ENCODE measurements around the gene FILIP1. TPM values are rescaled to one million over a fixed set of nuclear protein-coding genes. Genes with fewer than 3 reads are reported as not detected.

Gene FILIP1
- polyA plus RNA-seq, 2 of the 4 experiments (the other 2 are of a cell fraction): 2.3 to 15.6 TPM

- no peak overlapping the region for H3K4me3 ChIP-seq
- no peak overlapping the region for H3K4me2 ChIP-seq
- POLR2A ChIA-PET: no interaction called here
- H3K9me3 ChIP-seq: no peaks in the 10 kb centered on the region
- DNase-seq (ENCODE audit: low read depth in 1 of 2, low spot score in 1 of 2) (no peak), FAIRE-seq (no peak), ATAC-seq (no peak)
- CTCF ChIA-PET: no interaction called here
- no peak overlapping the region for H3K27ac ChIP-seq
- no peaks in the 10 kb centered on the region for H3K4me1 ChIP-seq
- TF ChIP-seq HOXA7 (CRISPR knock-in tag; IDR thresholded peaks at IDR 0.05): no peak
- TF ChIP-seq PHF8 (IDR thresholded peaks at IDR 0.05; ENCODE audit: borderline replicate concordance, low read depth): no peak
- no peak for TF ChIP-seq JUNB (IDR thresholded peaks at IDR 0.05)
- TF ChIP-seq RNF2 (IDR thresholded peaks at IDR 0.05; ENCODE audit: borderline replicate concordance, low read depth): no peak
- no peak for TF ChIP-seq TP53 (CRISPR knock-in tag; IDR thresholded peaks at IDR 0.05)
- TF ChIP-seq BCL3 (IDR thresholded peaks at IDR 0.05): no peak
- no peak for TF ChIP-seq FOXS1 (CRISPR knock-in tag; IDR thresholded peaks at IDR 0.05)
- TF ChIP-seq JUN (IDR thresholded peaks at IDR 0.05): no peak
- no peak for TF ChIP-seq NFE2L2 (conservative IDR thresholded peaks at IDR 0.05; ENCODE audit: low read length)
- no peak for TF ChIP-seq RARB (CRISPR knock-in tag; IDR thresholded peaks at IDR 0.05)
- no peak for TF ChIP-seq MAFK (IDR thresholded peaks at IDR 0.05; ENCODE audit: partially characterized antibody)
- 70% methylated on average over 2 of the region's 2 CpGs for WGBS (ENCODE audit: missing lambda C conversion rate)
Observed at GRCh38 chr6:75351570-75351969, 142.0 kb downstream of the FILIP1 start.

- POLR2A ChIA-PET: no interaction called here
- DNase-seq (ENCODE audit: low read depth in 1 of 2, low spot score in 1 of 2) (no peak), ATAC-seq (no peak), FAIRE-seq (no peak)
- CTCF ChIA-PET: no interaction called here
- Histone ChIP-seq H3K4me3 (no peak overlapping the region), H3K9me3 (no peaks in the 10 kb centered on the region), H3K4me2 (no peak overlapping the region), H3K27ac (no peak overlapping the region), H3K4me1 (no peaks in the 10 kb centered on the region)
- TF ChIP-seq USF2 (IDR thresholded peaks at IDR 0.05) (no peak), CBX2 (IDR thresholded peaks at IDR 0.05; ENCODE audit: borderline replicate concordance, low read depth) (no peak), MAFK (IDR thresholded peaks at IDR 0.05; ENCODE audit: partially characterized antibody) (no peak)
- 89% methylated on average over 6 of the region's 6 CpGs for WGBS (ENCODE audit: missing lambda C conversion rate)
Observed at GRCh38 chr6:75350808-75351207, 142.8 kb downstream of the FILIP1 start.

GRCh38 chr6:75350156-75350555, 143.4 kb downstream of the FILIP1 start:
- POLR2A ChIA-PET: no interaction called here
- no peaks in the 10 kb centered on the region for H3K4me1 ChIP-seq
- no peak overlapping the region for H3K27ac ChIP-seq
- WGBS (ENCODE audit: missing lambda C conversion rate): 56% methylated on average over 3 of the region's 3 CpGs
- DNase-seq (ENCODE audit: low read depth in 1 of 2, low spot score in 1 of 2): no peak
- no peaks in the 10 kb centered on the region for H3K9me3 ChIP-seq
- FAIRE-seq: no peak
- no peak for TF ChIP-seq BHLHE40 (IDR thresholded peaks at IDR 0.05; ENCODE audit: low read depth, low read length)
- TF ChIP-seq MAFK (IDR thresholded peaks at IDR 0.05; ENCODE audit: partially characterized antibody): no peak
- no peak for TF ChIP-seq HEYL (CRISPR knock-in tag; IDR thresholded peaks at IDR 0.05)
- H3K4me2 ChIP-seq: no peak overlapping the region
- ATAC-seq: no peak
- H3K4me3 ChIP-seq: no peak overlapping the region
- CTCF ChIA-PET: interaction anchor here (0.9 kb wide), 1 partner anchor 13 kb away, joined by 3 read pairs; no protein-coding TSS in a partner anchor

- H3K27ac ChIP-seq: no peak overlapping the region
- H3K4me3 ChIP-seq: no peak overlapping the region
- H3K4me1 ChIP-seq: no peaks in the 10 kb centered on the region
- no peak for DNase-seq (ENCODE audit: low read depth in 1 of 2, low spot score in 1 of 2)
- POLR2A ChIA-PET: no interaction called here
- TF ChIP-seq SMC3 (IDR thresholded peaks at IDR 0.05) (no peak), RFX5 (IDR thresholded peaks at IDR 0.05) (no peak), HOXA7 (CRISPR knock-in tag; IDR thresholded peaks at IDR 0.05) (no peak), HDAC2 (IDR thresholded peaks at IDR 0.05) (no peak), E2F6 (IDR thresholded peaks at IDR 0.05; ENCODE audit: borderline replicate concordance, low read depth) (no peak), HEYL (CRISPR knock-in tag; IDR thresholded peaks at IDR 0.05) (no peak), MAX (IDR thresholded peaks at IDR 0.05) (no peak)
- no peak overlapping the region for H3K4me2 ChIP-seq
- CTCF ChIA-PET: interaction anchor here (0.9 kb wide), 1 partner anchor 14 kb away, joined by 3 read pairs; no protein-coding TSS in a partner anchor
- no peak for FAIRE-seq
- ATAC-seq: no peak
- WGBS (ENCODE audit: missing lambda C conversion rate): 83% methylated on average over 23 of the region's 24 CpGs
- H3K9me3 ChIP-seq: no peaks in the 10 kb centered on the region
Observed at GRCh38 chr6:75349262-75349984, 144.2 kb downstream of the FILIP1 start.

Measured in A549 (cell line).